ENCODE results near the gene RNPS1. TPM values are rescaled to one million over a fixed set of nuclear protein-coding genes. Genes with fewer than 3 reads are reported as not detected.

The RNPS1 gene
- polyA plus RNA-seq, 1 donor from 2014 or later, result 180 TPM

- H3K9me2 ChIP-seq (ENCODE audit: insufficient read depth, low read length), result no peaks in the 10 kb centered on the region
- no peak overlapping the region for H3K4me3 ChIP-seq (ENCODE audit: low read length)
- no peaks in the 10 kb centered on the region for H3K9me3 ChIP-seq (ENCODE audit: low read length)
- H3K79me2 ChIP-seq (replicated peaks; ENCODE audit: insufficient read depth, low read length), result no peaks in the 10 kb centered on the region
- H4K20me1 ChIP-seq (ENCODE audit: insufficient read depth), result no peaks in the 10 kb centered on the region
- no peak for TF ChIP-seq MXI1 (conservative IDR thresholded peaks at IDR 0.05; ENCODE audit: poor library complexity, severe bottlenecking)
- TF ChIP-seq POLR2AphosphoS5 (IDR thresholded peaks at IDR 0.05), result no peak
- no peak for TF ChIP-seq REST (IDR thresholded peaks at IDR 0.05; ENCODE audit: borderline replicate concordance)
- TF ChIP-seq SMC3 (conservative IDR thresholded peaks at IDR 0.05; ENCODE audit: poor library complexity), result no peak
- TF ChIP-seq RAD21 (conservative IDR thresholded peaks at IDR 0.05), result no peak
- TF ChIP-seq EP300 (conservative IDR thresholded peaks at IDR 0.05; ENCODE audit: poor library complexity, severe bottlenecking), result no peak
- no peak overlapping the region for H3K9ac ChIP-seq (ENCODE audit: low read length)
- no peak overlapping the region for H3K4me2 ChIP-seq (ENCODE audit: low read length)
- no peaks in the 10 kb centered on the region for H3K36me3 ChIP-seq (ENCODE audit: insufficient read depth, low read length)
- H2AFZ ChIP-seq (ENCODE audit: low read depth, low read length), result no peak overlapping the region
- H3K27me3 ChIP-seq (ENCODE audit: insufficient read depth, low read depth, low read length), result no peaks in the 10 kb centered on the region
- H3F3A ChIP-seq (ENCODE audit: insufficient read depth, low read length, poor library complexity, severe bottlenecking), result no peaks in the 10 kb centered on the region
- H3K27ac ChIP-seq (ENCODE audit: low read length), result no peak overlapping the region
These were observed 27.3 kb upstream of the RNPS1 start for GRCh38 chr16:2295056-2295798.

- Histone ChIP-seq H3K36me3 (ENCODE audit: insufficient read depth, low read length) (no peaks in the 10 kb centered on the region), H3K27ac (ENCODE audit: low read length) (no peak overlapping the region), H3K9me2 (ENCODE audit: insufficient read depth, low read length) (no peaks in the 10 kb centered on the region), H3K79me2 (replicated peaks; ENCODE audit: insufficient read depth, low read length) (no peaks in the 10 kb centered on the region), H2AFZ (ENCODE audit: low read depth, low read length) (no peak overlapping the region), H3K4me2 (ENCODE audit: low read length) (no peak overlapping the region), H3K9me3 (ENCODE audit: low read length) (no peaks in the 10 kb centered on the region), H3F3A (ENCODE audit: insufficient read depth, low read length, poor library complexity, severe bottlenecking) (no peaks in the 10 kb centered on the region), H4K20me1 (ENCODE audit: insufficient read depth) (no peaks in the 10 kb centered on the region), H3K27me3 (ENCODE audit: insufficient read depth, low read depth, low read length) (no peaks in the 10 kb centered on the region), H3K4me3 (ENCODE audit: low read length) (no peak overlapping the region), H3K9ac (ENCODE audit: low read length) (no peak overlapping the region)
- TF ChIP-seq EZH2 (IDR thresholded peaks at IDR 0.05; ENCODE audit: borderline replicate concordance, insufficient read depth, low read length, poor library complexity, severe bottlenecking), result no peak
- TF ChIP-seq TAF1 (IDR thresholded peaks at IDR 0.05; ENCODE audit: low read depth), result no peak
- no peak for TF ChIP-seq EP300 (conservative IDR thresholded peaks at IDR 0.05; ENCODE audit: poor library complexity, severe bottlenecking)
- no peak for TF ChIP-seq MXI1 (conservative IDR thresholded peaks at IDR 0.05; ENCODE audit: poor library complexity, severe bottlenecking)
- TF ChIP-seq REST (IDR thresholded peaks at IDR 0.05; ENCODE audit: borderline replicate concordance), result no peak
- no peak for TF ChIP-seq POLR2AphosphoS5 (IDR thresholded peaks at IDR 0.05)
- TF ChIP-seq SMC3 (conservative IDR thresholded peaks at IDR 0.05; ENCODE audit: poor library complexity), result no peak
- no peak for TF ChIP-seq CTCF (IDR thresholded peaks at IDR 0.05; ENCODE audit: poor library complexity, severe bottlenecking)
These were observed 24.3 kb upstream of the RNPS1 start for GRCh38 chr16:2292221-2292620.
